Measurements from ENCODE around the gene LGMN.

LGMN gene

GRCh38 chr14:92756446-92756845 is 8.0 kb upstream of the LGMN start:
- H3K4me1 ChIP-seq (ENCODE audit: insufficient read depth, low read length) = peaks cover 47% of the 10 kb centered on the region
- no peak for TF ChIP-seq EZH2 (IDR thresholded peaks at IDR 0.05; ENCODE audit: borderline replicate concordance, low read depth, low read length, severe bottlenecking)
- TF ChIP-seq, protein P1, sequence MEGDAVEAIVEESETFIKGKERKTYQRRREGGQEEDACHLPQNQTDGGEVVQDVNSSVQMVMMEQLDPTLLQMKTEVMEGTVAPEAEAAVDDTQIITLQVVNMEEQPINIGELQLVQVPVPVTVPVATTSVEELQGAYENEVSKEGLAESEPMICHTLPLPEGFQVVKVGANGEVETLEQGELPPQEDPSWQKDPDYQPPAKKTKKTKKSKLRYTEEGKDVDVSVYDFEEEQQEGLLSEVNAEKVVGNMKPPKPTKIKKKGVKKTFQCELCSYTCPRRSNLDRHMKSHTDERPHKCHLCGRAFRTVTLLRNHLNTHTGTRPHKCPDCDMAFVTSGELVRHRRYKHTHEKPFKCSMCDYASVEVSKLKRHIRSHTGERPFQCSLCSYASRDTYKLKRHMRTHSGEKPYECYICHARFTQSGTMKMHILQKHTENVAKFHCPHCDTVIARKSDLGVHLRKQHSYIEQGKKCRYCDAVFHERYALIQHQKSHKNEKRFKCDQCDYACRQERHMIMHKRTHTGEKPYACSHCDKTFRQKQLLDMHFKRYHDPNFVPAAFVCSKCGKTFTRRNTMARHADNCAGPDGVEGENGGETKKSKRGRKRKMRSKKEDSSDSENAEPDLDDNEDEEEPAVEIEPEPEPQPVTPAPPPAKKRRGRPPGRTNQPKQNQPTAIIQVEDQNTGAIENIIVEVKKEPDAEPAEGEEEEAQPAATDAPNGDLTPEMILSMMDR (IDR thresholded peaks at IDR 0.05; ENCODE audit: borderline replicate concordance, extremely low read depth, low read length, poor library complexity, severe bottlenecking) = no peak

DNA sequence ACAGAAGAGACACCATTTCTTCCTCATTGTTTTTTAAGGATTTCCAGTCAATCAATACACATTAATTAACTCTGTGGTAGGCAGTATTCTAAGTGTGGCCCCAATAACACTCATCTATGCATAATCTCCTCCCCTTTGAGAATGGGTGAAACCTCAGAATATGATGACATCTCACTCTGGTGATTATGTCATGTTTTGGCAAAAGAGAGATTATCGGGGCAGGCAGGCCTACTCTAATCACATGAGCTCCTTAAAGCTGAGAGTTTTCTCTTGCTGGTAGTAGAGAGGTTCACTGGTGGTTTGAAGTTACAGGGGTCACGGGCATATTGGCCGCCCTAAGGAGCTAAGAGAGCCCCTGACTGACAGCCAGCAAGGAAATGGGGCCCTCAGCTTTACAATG is 7.1 kb upstream of the LGMN start:
- H3K79me2 ChIP-seq (ENCODE audit: insufficient read depth, low read length) = no peaks in the 10 kb centered on the region
- H3K4me2 ChIP-seq (ENCODE audit: insufficient read depth, low read length) = no peak overlapping the region
- no peaks in the 10 kb centered on the region for H4K20me1 ChIP-seq (ENCODE audit: insufficient read depth, low read length)
- ATAC-seq (ENCODE audit: insufficient read depth, low read depth) = no peak
- TF ChIP-seq, protein P1 (IDR thresholded peaks at IDR 0.05; ENCODE audit: borderline replicate concordance, extremely low read depth, low read length, poor library complexity, severe bottlenecking) = no peak
- TF ChIP-seq EZH2 (IDR thresholded peaks at IDR 0.05; ENCODE audit: borderline replicate concordance, low read depth, low read length, severe bottlenecking) = no peak
- H3K27me3 ChIP-seq (ENCODE audit: insufficient read depth, low read length, poor library complexity) = no peaks in the 10 kb centered on the region
- H3K4me3 ChIP-seq (ENCODE audit: low read depth in 1 of 2, low read length in 2 of 2) = no peak overlapping the region
- no peaks in the 10 kb centered on the region for H3K9me3 ChIP-seq (ENCODE audit: insufficient read depth, low read length, severe bottlenecking)
- H2AFZ ChIP-seq (ENCODE audit: low read depth, low read length) = no peak overlapping the region
- H3K36me3 ChIP-seq (ENCODE audit: insufficient read depth, low read length) = no peaks in the 10 kb centered on the region
- H3K9ac ChIP-seq (ENCODE audit: low read depth, low read length) = no peak overlapping the region
- no peak overlapping the region for H3K27ac ChIP-seq (ENCODE audit: low read length)
- no peak for DNase-seq
- H3K4me1 ChIP-seq (ENCODE audit: insufficient read depth, low read length) = peaks cover 47% of the 10 kb centered on the region

More at GRCh38 chr14:92756446-92756845, 8.0 kb upstream of the LGMN start:
- Histone ChIP-seq H3K27ac (ENCODE audit: low read length) (no peak overlapping the region), H2AFZ (ENCODE audit: low read depth, low read length) (no peak overlapping the region), H3K27me3 (ENCODE audit: insufficient read depth, low read length, poor library complexity) (no peaks in the 10 kb centered on the region), H3K79me2 (ENCODE audit: insufficient read depth, low read length) (no peaks in the 10 kb centered on the region), H3K4me2 (ENCODE audit: insufficient read depth, low read length) (no peak overlapping the region), H3K9me3 (ENCODE audit: insufficient read depth, low read length, severe bottlenecking) (no peaks in the 10 kb centered on the region), H3K4me3 (ENCODE audit: low read depth in 1 of 2, low read length in 2 of 2) (no peak overlapping the region), H3K9ac (ENCODE audit: low read depth, low read length) (no peak overlapping the region), H4K20me1 (ENCODE audit: insufficient read depth, low read length) (no peaks in the 10 kb centered on the region), H3K36me3 (ENCODE audit: insufficient read depth, low read length) (no peaks in the 10 kb centered on the region)
- DNase-seq (no peak), ATAC-seq (ENCODE audit: insufficient read depth, low read depth) (no peak)

GRCh38 chr14:92754966-92755365 is 6.5 kb upstream of the LGMN start:
- DNase-seq = no peak
- Histone ChIP-seq H3K9me3 (ENCODE audit: insufficient read depth, low read length, severe bottlenecking) (no peaks in the 10 kb centered on the region), H3K79me2 (ENCODE audit: insufficient read depth, low read length) (no peaks in the 10 kb centered on the region), H3K27ac (ENCODE audit: low read length) (no peak overlapping the region), H3K4me2 (ENCODE audit: insufficient read depth, low read length) (no peak overlapping the region), H4K20me1 (ENCODE audit: insufficient read depth, low read length) (no peaks in the 10 kb centered on the region), H3K4me1 (ENCODE audit: insufficient read depth, low read length) (peaks cover 47% of the 10 kb centered on the region), H3K27me3 (ENCODE audit: insufficient read depth, low read length, poor library complexity) (no peaks in the 10 kb centered on the region), H3K9ac (ENCODE audit: low read depth, low read length) (no peak overlapping the region), H2AFZ (ENCODE audit: low read depth, low read length) (no peak overlapping the region), H3K36me3 (ENCODE audit: insufficient read depth, low read length) (no peaks in the 10 kb centered on the region), H3K4me3 (ENCODE audit: low read depth in 1 of 2, low read length in 2 of 2) (no peak overlapping the region)
- TF ChIP-seq EZH2 (IDR thresholded peaks at IDR 0.05; ENCODE audit: borderline replicate concordance, low read depth, low read length, severe bottlenecking) = no peak
- TF ChIP-seq, protein P1 (IDR thresholded peaks at IDR 0.05; ENCODE audit: borderline replicate concordance, extremely low read depth, low read length, poor library complexity, severe bottlenecking) = no peak
- no peak for ATAC-seq (ENCODE audit: insufficient read depth, low read depth)

- H3K27me3 ChIP-seq (ENCODE audit: insufficient read depth, low read length, poor library complexity) = no peaks in the 10 kb centered on the region
- no peak overlapping the region for H3K27ac ChIP-seq (ENCODE audit: low read length)
- no peaks in the 10 kb centered on the region for H3K9me3 ChIP-seq (ENCODE audit: insufficient read depth, low read length, severe bottlenecking)
- ATAC-seq (ENCODE audit: insufficient read depth, low read depth) (no peak), DNase-seq (no peak)
- H4K20me1 ChIP-seq (ENCODE audit: insufficient read depth, low read length) = no peaks in the 10 kb centered on the region
- TF ChIP-seq EZH2 (IDR thresholded peaks at IDR 0.05; ENCODE audit: borderline replicate concordance, low read depth, low read length, severe bottlenecking) = no peak
- TF ChIP-seq, protein P1 (IDR thresholded peaks at IDR 0.05; ENCODE audit: borderline replicate concordance, extremely low read depth, low read length, poor library complexity, severe bottlenecking) = no peak
- no peak overlapping the region for H3K4me3 ChIP-seq (ENCODE audit: low read depth in 1 of 2, low read length in 2 of 2)
- peaks cover 49% of the 10 kb centered on the region for H3K4me1 ChIP-seq (ENCODE audit: insufficient read depth, low read length)
- no peak overlapping the region for H3K9ac ChIP-seq (ENCODE audit: low read depth, low read length)
- no peak overlapping the region for H2AFZ ChIP-seq (ENCODE audit: low read depth, low read length)
- no peaks in the 10 kb centered on the region for H3K36me3 ChIP-seq (ENCODE audit: insufficient read depth, low read length)
- H3K4me2 ChIP-seq (ENCODE audit: insufficient read depth, low read length) = no peak overlapping the region
- H3K79me2 ChIP-seq (ENCODE audit: insufficient read depth, low read length) = no peaks in the 10 kb centered on the region
Observed at GRCh38 chr14:92753250-92753649, 4.8 kb upstream of the LGMN start.

Measured in DND-41 (cell line).